Gastroesophageal sphincter (tissue), 3 donors: ENCODE results near the gene FIGN.

Source experiments
- CTCF ChIP-seq, 4 experiments: fragments of 200-600 bp in 2 of 4; fragments of 450-650 bp in 2 of 4; sonication (generic) in 1 of 4; IDR thresholded peaks; one replicate each; pipeline ENCODE4 v1.5.1; 2017 to 2019; ENCODE audit warnings: antibody characterized with exemption in 4 of 4, mild to moderate bottlenecking in 2 of 4, moderate library complexity in 2 of 4
- POLR2A ChIP-seq, 2 donors: fragments of 450-650 bp; IDR thresholded peaks; one replicate each; pipeline ENCODE4 v1.6.1; 2017; ENCODE audit warnings: antibody characterized with exemption in 2 of 2, mild to moderate bottlenecking in 2 of 2, moderate library complexity in 1 of 2

GRCh38 chr2:163690896-163691295, 44.9 kb downstream of the FIGN start:
- TF ChIP-seq CTCF (IDR thresholded peaks at IDR 0.05) (no peak), POLR2A (IDR thresholded peaks at IDR 0.05) (no peak)
